Esophagus squamous epithelium (tissue), 5 donors: Measurements from ENCODE around the gene TMC6. TPM values are rescaled to one million over a fixed set of nuclear protein-coding genes. Genes with fewer than 3 reads are reported as not detected.

ENCODE experiments used
- DNase-seq: peaks from one replicate; lab custom pipeline; 2025; lab: John Stamatoyannopoulos, UW
- H3K27ac ChIP-seq, 4 donors: fragments of 200-600 bp; sonication (generic); one replicate each; pipeline ENCODE4 v1.5.1; 2016 to 2019; ENCODE audit warnings: mild to moderate bottlenecking in 1 of 4
- H3K27me3 ChIP-seq, 4 donors: fragments of 200-600 bp; sonication (generic); 1 replicate in 3 of 4; 2 replicates in 1 of 4; pipeline versions ENCODE4 v1.5.1 to v1.6.0; 2017 to 2021; ENCODE audit warnings: antibody characterized with exemption in 1 of 4
- H3K36me3 ChIP-seq, 3 donors: fragments of 200-600 bp; sonication (generic); one replicate each; pipeline ENCODE4 v1.5.1; 2016 to 2019
- H3K4me1 ChIP-seq, 3 donors: fragments of 200-600 bp; sonication (generic); one replicate each; pipeline ENCODE4 v1.5.1; 2017 to 2019
- H3K4me3 ChIP-seq, 4 donors: fragments of 200-600 bp; sonication (generic); 1 replicate in 3 of 4; 2 replicates in 1 of 4; pipeline ENCODE4 v1.5.1; 2016 to 2019; ENCODE audit warnings: mild to moderate bottlenecking in 2 of 4, moderate library complexity in 1 of 4
- H3K9me3 ChIP-seq, 3 donors: fragments of 200-600 bp; sonication (generic); one replicate each; pipeline ENCODE4 v1.5.1; 2016 to 2019
- CTCF ChIP-seq, 6 experiments: fragments of 450-650 bp in 4 of 6; fragments of 200-600 bp in 2 of 6; sonication (generic) in 2 of 6; IDR thresholded peaks; one replicate each; pipeline ENCODE4 v1.5.1; 2016 to 2019; ENCODE audit warnings: antibody characterized with exemption in 6 of 6, mild to moderate bottlenecking in 4 of 6, moderate library complexity in 4 of 6
- POLR2A ChIP-seq, 4 donors: fragments of 450-650 bp; IDR thresholded peaks; one replicate each; pipeline ENCODE4 v1.6.1; 2017; ENCODE audit warnings: antibody characterized with exemption in 4 of 4, mild to moderate bottlenecking in 4 of 4, moderate library complexity in 3 of 4
- WGBS, 2 donors: methylation state at CpG; one replicate each; pipeline ENCODE4 v1.1.5; 2018; 5-methylcytosine and 5-hydroxymethylcytosine counted together
- intact Hi-C: fragments of 100-400 bp; cut with DNase I; formaldehyde crosslinking; loops from one replicate; pipeline ENCODE4 v1.15.0; 2022
- total RNA-seq, 4 donors: library from RNA; depleted of rRNA; stranded (reverse); fragments of >200 nt; gene quantifications; one replicate each; pipeline ENCODE4 v1.1.0, GENCODE V29; 2016
- donor health status: DM: yes; HTN: yes; CAD: no.

Gene TMC6
- total RNA-seq, 4 donors from 2014 or later, result 13.3 to 39.6 (median 32.2) TPM

GRCh38 chr17:78126895-78127238 is 1.7 kb downstream of the TMC6 start:
- Histone ChIP-seq H3K4me1 (peaks cover 58 to 94% (median 63%) of the 10 kb centered on the region in 3 donors), H3K27ac (peak overlapping the region; percentile 80 to 88 (median 86)), H3K9me3 (no peaks in the 10 kb centered on the region), H3K36me3 (peaks cover 15 to 46% (median 24%) of the 10 kb centered on the region in 3 donors), H3K27me3 (peaks cover 0 to 12% (median 0%) of the 10 kb centered on the region in 4 donors), H3K4me3 (peak overlapping the region in 3 of 4 donors; percentile 64 to 86 (median 66))
- WGBS, 2 donors, result 42 to 52% methylated on average over 3 to 5 of the region's 6 CpGs
- TF ChIP-seq POLR2A (IDR thresholded peaks at IDR 0.05) (no peak), CTCF (IDR thresholded peaks at IDR 0.05) (no peak)
- intact Hi-C loops, result no loop called here
- DNase-seq, result no peak

GRCh38 chr17:78125976-78126894 is 2.3 kb downstream of the TMC6 start:
- H3K27me3 ChIP-seq, result peaks cover 0 to 9% (median 0%) of the 10 kb centered on the region in 4 donors
- no peak for DNase-seq
- intact Hi-C loops, result no loop called here

GRCh38 chr17:78125138-78125913 is 3.2 kb downstream of the TMC6 start:
- TF ChIP-seq POLR2A (IDR thresholded peaks at IDR 0.05) (no peak), CTCF (IDR thresholded peaks at IDR 0.05) (no peak)
- peaks cover 46 to 82% (median 53%) of the 10 kb centered on the region in 3 donors for H3K4me1 ChIP-seq
- peaks cover 15 to 62% (median 26%) of the 10 kb centered on the region in 3 donors for H3K36me3 ChIP-seq
- peaks cover 0 to 5% (median 0%) of the 10 kb centered on the region in 4 donors for H3K27me3 ChIP-seq
- no peak for DNase-seq
- peak overlapping the region in 1 of 4 donors; percentile 25 for H3K4me3 ChIP-seq
- peak overlapping the region; percentile 28 to 88 (median 66) for H3K27ac ChIP-seq
- intact Hi-C loops, result no loop called here
- WGBS, 2 donors, result 60 to 88% methylated on average over 1 to 10 of the region's 39 CpGs
- H3K9me3 ChIP-seq, result no peaks in the 10 kb centered on the region

More at GRCh38 chr17:78125976-78126894, 2.3 kb downstream of the TMC6 start:
- no peak for TF ChIP-seq CTCF (IDR thresholded peaks at IDR 0.05)
- TF ChIP-seq POLR2A (IDR thresholded peaks at IDR 0.05), result no peak
- peaks cover 15 to 53% (median 26%) of the 10 kb centered on the region in 3 donors for H3K36me3 ChIP-seq
- H3K4me1 ChIP-seq, result peaks cover 52 to 91% (median 57%) of the 10 kb centered on the region in 3 donors
- 76 to 87% methylated on average over 3 to 4 of the region's 25 CpGs for WGBS, 2 donors
- peak overlapping the region in 2 of 4 donors; percentile 64 to 86 for H3K4me3 ChIP-seq
- H3K27ac ChIP-seq, result peak overlapping the region; percentile 80 to 88 (median 86)
- no peaks in the 10 kb centered on the region for H3K9me3 ChIP-seq

GRCh38 chr17:78124836-78125137 is 3.8 kb downstream of the TMC6 start:
- Histone ChIP-seq H3K4me1 (peaks cover 41 to 76% (median 47%) of the 10 kb centered on the region in 3 donors), H3K9me3 (no peaks in the 10 kb centered on the region), H3K36me3 (peaks cover 15 to 65% (median 26%) of the 10 kb centered on the region in 3 donors), H3K27me3 (peaks cover 0 to 5% (median 0%) of the 10 kb centered on the region in 4 donors), H3K4me3 (peak overlapping the region in 1 of 4 donors; percentile 25), H3K27ac (peak overlapping the region in 3 of 4 donors; percentile 7 to 88 (median 86))
- intact Hi-C loops, result no loop called here
- no peak for DNase-seq
- 39% methylated on average over 6 of the region's 12 CpGs; no CpG with 5 or more reads in 1 of the 2 donors for WGBS, 2 donors
- TF ChIP-seq POLR2A (IDR thresholded peaks at IDR 0.05), result no peak
- no peak for TF ChIP-seq CTCF (IDR thresholded peaks at IDR 0.05)
